HCT116 (cell line): ENCODE measurements around the gene ADAMTS16.

Experiments used
- CEBPB ChIP-seq: IDR thresholded peaks from 2 replicates; pipeline ENCODE4 v1.6.1; 2012; ENCODE audit warnings: low read depth
- CTCF ChIP-seq, 3 experiments: fragments of 200-600 bp in 1 of 3; sonication (generic) in 1 of 3; IDR thresholded peaks in 2 of 3; conservative IDR thresholded peaks in 1 of 3; 2 replicates each; pipeline ENCODE4 v1.5.1; 2012 to 2017; ENCODE audit warnings: low read depth in 2 of 3, low read length in 2 of 3, antibody characterized with exemption in 1 of 3, borderline replicate concordance in 1 of 3, control low read depth in 1 of 3, mild to moderate bottlenecking in 1 of 3, mixed read lengths in 1 of 3, mixed run types in 1 of 3, moderate library complexity in 1 of 3; ENCODE audit not compliant: insufficient read depth in 1 of 3
- EZH2 ChIP-seq: fragments of 200-600 bp; sonication (generic); IDR thresholded peaks from 2 replicates; pipeline ENCODE4 v1.6.1; 2017; ENCODE audit warnings: antibody characterized with exemption, mixed run types
- EZH2phosphoT487 ChIP-seq: fragments of 200-600 bp; IDR thresholded peaks from 2 replicates; pipeline ENCODE4 v1.6.1; 2018; ENCODE audit warnings: antibody characterized with exemption, borderline replicate concordance
- POLR2A ChIP-seq: IDR thresholded peaks from 2 replicates; pipeline ENCODE4 v1.7.0; 2011; ENCODE audit warnings: borderline replicate concordance; ENCODE audit not compliant: insufficient read depth, insufficient read length; ENCODE audit errors: extremely low read depth
- POLR2AphosphoS5 ChIP-seq: IDR thresholded peaks from 2 replicates; pipeline ENCODE4 v1.6.1; 2011; ENCODE audit warnings: mild to moderate bottlenecking, low read depth, low read length, moderate library complexity
- RAD21 ChIP-seq: IDR thresholded peaks from 2 replicates; pipeline ENCODE4 v1.6.1; 2012; ENCODE audit warnings: low read depth, mild to moderate bottlenecking
- SIN3A ChIP-seq: IDR thresholded peaks from 2 replicates; pipeline ENCODE4 v1.6.1; 2012; ENCODE audit warnings: low read depth
- SRF ChIP-seq: IDR thresholded peaks from 2 replicates; pipeline ENCODE4 v1.6.1; 2012; ENCODE audit warnings: low read depth
- TF ChIP-seq, protein P1 (sequence below): IDR thresholded peaks from 2 replicates; pipeline ENCODE4 v1.6.1; 2012

- TF ChIP-seq, protein P1, sequence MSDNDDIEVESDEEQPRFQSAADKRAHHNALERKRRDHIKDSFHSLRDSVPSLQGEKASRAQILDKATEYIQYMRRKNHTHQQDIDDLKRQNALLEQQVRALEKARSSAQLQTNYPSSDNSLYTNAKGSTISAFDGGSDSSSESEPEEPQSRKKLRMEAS = peak; percentile 75
- TF ChIP-seq SIN3A (no peak), RAD21 (peak; percentile 55), CTCF (IDR thresholded peaks at IDR 0.05 in 2 of 3, conservative IDR thresholded peaks at IDR 0.05 in 1 of 3; ENCODE audit: borderline replicate concordance in 1 of 3, insufficient read depth in 1 of 3, low read depth in 2 of 3, low read length in 2 of 3) (peak; percentile 32 to 74 (median 73); a peak in 5 of 6 replicates), EZH2 (no peak), SRF (no peak), EZH2phosphoT487 (no peak), POLR2A (no peak), CEBPB (peak; percentile 75), POLR2AphosphoS5 (peak; percentile 29; the same call in 1 of the 2 replicates)
These were observed 200.1 kb downstream of the ADAMTS16 start for GRCh38 chr5:5340206-5340729.
